B cell (primary cell): ENCODE results near the gene GON4L. TPM values are rescaled to one million over a fixed set of nuclear protein-coding genes. Genes with fewer than 3 reads are reported as not detected.

Experiments
- ATAC-seq: fragments of 200-7000 bp; cut with Tn5 transposase; one replicate; pipeline ENCODE4 v1.10.0; 2021; ENCODE audit warnings: low read depth, mild to moderate bottlenecking, moderate number of reproducible peaks, moderate library complexity
- CTCF ChIA-PET: fragments of 350-600 bp; sonication (Branson Sonifier 250); formaldehyde crosslinking; loops from one replicate; lab custom pipeline; 2021; ENCODE audit warnings: antibody characterized with exemption, inconsistent platforms; lab: Charles Lee
- POLR2A ChIA-PET: fragments of 350-600 bp; sonication (Branson Sonifier 250); formaldehyde crosslinking; loops from one replicate; lab custom pipeline; 2021; ENCODE audit warnings: antibody characterized with exemption; lab: Charles Lee
- DNase-seq: peaks from one replicate; pipeline ENCODE4 v3.0.0; 2013
- H2AFZ ChIP-seq: 2 replicates; pipeline ENCODE4 v1.6.1; 2012; ENCODE audit warnings: mild to moderate bottlenecking, low read depth, low read length; ENCODE audit not compliant: insufficient read depth, poor library complexity, severe bottlenecking
- H3K27ac ChIP-seq, 2 donors: 1 replicate in 1 of 2; 2 replicates in 1 of 2; pipeline ENCODE4 v1.5.1; 2012 to 2013; ENCODE audit warnings: low read length in 2 of 2, mild to moderate bottlenecking in 2 of 2, moderate library complexity in 1 of 2
- H3K27me3 ChIP-seq, 4 experiments: fragments of 200-600 bp in 1 of 4; sonication (generic) in 1 of 4; replicated peaks in 1 of 4; 1 replicate in 2 of 4; 2 replicates in 2 of 4; pipeline versions ENCODE4 v1.6.1 to v1.7.0; 2013 to 2016; ENCODE audit warnings: low read length in 3 of 4, mild to moderate bottlenecking in 2 of 4, mixed read lengths in 1 of 4, moderate library complexity in 1 of 4; ENCODE audit not compliant: insufficient read depth in 4 of 4, control insufficient read depth in 3 of 4; ENCODE audit errors: control extremely low read depth in 1 of 4
- H3K36me3 ChIP-seq, 2 experiments: replicated peaks in 1 of 2; 1 replicate in 1 of 2; 2 replicates in 1 of 2; pipeline versions ENCODE4 v1.6.1 to v1.7.1; 2013; ENCODE audit warnings: low read length in 1 of 2; ENCODE audit not compliant: insufficient read depth in 2 of 2, control insufficient read depth in 1 of 2; ENCODE audit errors: control extremely low read depth in 1 of 2, extremely low read depth in 1 of 2
- H3K4me1 ChIP-seq, 2 donors: fragments of 200-600 bp in 1 of 2; sonication (generic) in 1 of 2; 1 replicate in 1 of 2; 2 replicates in 1 of 2; pipeline versions ENCODE4 v1.5.1 to v1.6.1; 2013 to 2017; ENCODE audit warnings: low read length in 2 of 2; ENCODE audit not compliant: control insufficient read depth in 2 of 2, insufficient read depth in 2 of 2
- H3K4me2 ChIP-seq: replicated peaks from 2 replicates; pipeline ENCODE3; 2012; ENCODE audit warnings: mild to moderate bottlenecking, low read depth, low read length; ENCODE audit not compliant: poor library complexity, severe bottlenecking
- H3K4me3 ChIP-seq, 5 experiments: fragments of 200-600 bp in 1 of 5; sonication (generic) in 1 of 5; 1 replicate in 3 of 5; 2 replicates in 2 of 5; pipeline versions ENCODE4 v1.5.1 to v1.7.0; 2011 to 2016; ENCODE audit warnings: low read length in 4 of 5, mild to moderate bottlenecking in 4 of 5, low read depth in 2 of 5, control low read depth in 1 of 5, moderate library complexity in 1 of 5; ENCODE audit not compliant: insufficient read depth in 1 of 5; ENCODE audit errors: control extremely low read depth in 1 of 5, extremely low read depth in 1 of 5
- H3K79me2 ChIP-seq: fragments of 200-600 bp; sonication (generic); one replicate; pipeline ENCODE4 v1.6.0; 2016; ENCODE audit warnings: low read length; ENCODE audit not compliant: control insufficient read depth, insufficient read depth
- H3K9ac ChIP-seq: fragments of 200-600 bp; sonication (generic); 2 replicates; pipeline ENCODE4 v1.6.1; 2017; ENCODE audit warnings: mild to moderate bottlenecking, low read length, moderate library complexity
- H3K9me3 ChIP-seq, 3 donors: one replicate each; pipeline versions ENCODE4 v1.6.1 to v1.7.1; 2013; ENCODE audit warnings: low read length in 2 of 3; ENCODE audit not compliant: control insufficient read depth in 2 of 3, insufficient read depth in 1 of 3; ENCODE audit errors: control extremely low read depth in 1 of 3
- H4K20me1 ChIP-seq: 2 replicates; pipeline ENCODE4 v1.6.0; 2012; ENCODE audit warnings: mild to moderate bottlenecking, low read length; ENCODE audit not compliant: insufficient read depth, control insufficient read depth, poor library complexity, severe bottlenecking
- H3K27ac Mint-ChIP-seq: one replicate; pipeline ENCODE4 v1.8.0; 2021; ENCODE audit warnings: mixed read lengths
- H3K27me3 Mint-ChIP-seq: one replicate; pipeline ENCODE4 v1.8.0; 2021; ENCODE audit warnings: mixed read lengths
- H3K4me1 Mint-ChIP-seq: one replicate; pipeline ENCODE4 v1.8.0; 2021; ENCODE audit warnings: mixed read lengths
- H3K4me3 Mint-ChIP-seq: one replicate; pipeline ENCODE4 v1.8.0; 2021; ENCODE audit warnings: mixed read lengths
- H3K9me3 Mint-ChIP-seq: one replicate; pipeline ENCODE4 v1.8.0; 2022; ENCODE audit warnings: mixed read lengths; ENCODE audit not compliant: insufficient read depth
- CTCF ChIP-seq: fragments of 200-600 bp; IDR thresholded peaks from one replicate; pipeline ENCODE4 v1.8.0; 2022; ENCODE audit warnings: antibody characterized with exemption, mild to moderate bottlenecking
- EZH2 ChIP-seq: IDR thresholded peaks from 2 replicates; pipeline ENCODE4 v1.6.1; 2012; ENCODE audit warnings: borderline replicate concordance, low read depth, mild to moderate bottlenecking, moderate library complexity, low read length; ENCODE audit not compliant: insufficient read depth, poor library complexity, severe bottlenecking
- WGBS: methylation state at CpG from one replicate; pipeline ENCODE4 v1.1.5; 2013; ENCODE audit warnings: missing lambda C conversion rate; ENCODE audit not compliant: insufficient coverage; 5-methylcytosine and 5-hydroxymethylcytosine counted together
- intact Hi-C: fragments of 100-400 bp; cut with micrococcal nuclease; formaldehyde crosslinking; loops from one replicate; pipeline ENCODE4 v1.10.0; 2022
- polyA minus RNA-seq: library from RNA; depleted of rRNA, polyadenylated mRNA; stranded (reverse); fragments of >200 nt; gene quantifications from 2 replicates; pipeline ENCODE4 v1.2.3, GENCODE V29; 2012
- polyA plus RNA-seq: library from polyadenylated mRNA; depleted of rRNA; stranded (reverse); fragments of >200 nt; gene quantifications from 2 replicates; pipeline ENCODE4 v1.2.3, GENCODE V29; 2012
- total RNA-seq, 2 donors: library from RNA; stranded (reverse); fragments of 120-200 nt in 1 of 2; gene quantifications; 1 replicate in 1 of 2; 2 replicates in 1 of 2; pipeline versions ENCODE4 v1.2.3 to v1.2.4, GENCODE V29; 2013 to 2022

GON4L gene
- total RNA-seq (127 TPM in 2 replicates), polyA plus RNA-seq (54.4 and 57.7 TPM in 2 replicates), polyA minus RNA-seq (41.3 and 55.2 TPM in 2 replicates)
- 65.4 TPM for total RNA-seq (2013)

DNA sequence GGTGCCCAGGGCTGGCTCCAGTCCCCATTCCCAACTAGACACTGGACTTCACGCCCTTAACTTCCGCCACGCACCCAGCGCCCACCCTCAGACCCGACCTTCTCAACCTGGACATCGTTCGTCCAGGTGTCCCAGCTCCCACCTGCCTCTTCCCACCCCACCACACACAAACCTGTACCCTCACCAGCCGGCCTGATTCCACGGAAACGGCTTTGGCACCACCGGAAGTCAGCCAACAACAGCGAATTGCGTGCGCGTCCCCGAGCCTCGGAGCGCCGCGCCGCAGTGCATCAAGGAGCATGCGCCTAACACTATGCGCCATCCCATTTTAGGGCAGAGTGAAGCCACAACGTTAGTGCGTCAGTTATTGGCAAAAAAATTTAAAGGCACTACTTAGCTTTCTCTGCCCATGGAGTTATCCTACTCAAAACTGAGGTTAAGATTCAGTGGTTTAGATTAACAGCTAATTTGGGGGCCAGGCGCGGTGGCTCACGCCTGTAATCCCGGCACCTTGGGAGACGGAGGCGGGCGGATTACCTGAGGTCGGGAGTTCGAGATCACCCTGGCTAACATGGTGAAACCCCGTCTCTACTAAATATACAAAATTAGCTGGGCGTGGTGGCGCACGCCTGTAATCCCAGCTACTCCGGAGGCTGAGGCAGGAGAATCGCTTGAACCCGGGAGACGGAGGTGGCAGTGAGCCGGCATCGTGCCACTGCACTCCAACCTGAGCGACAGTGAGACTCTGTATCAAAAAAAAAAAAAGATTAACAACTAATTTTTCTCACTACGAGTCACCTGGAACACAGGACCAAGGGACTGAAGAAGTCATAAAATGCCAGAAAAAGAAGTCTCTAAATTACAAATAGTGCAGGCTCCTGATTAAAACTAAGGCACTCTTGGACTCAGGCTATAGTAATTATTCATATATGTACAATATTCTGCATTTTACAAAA lies at the start of gene GON4L:
GON4L (minus strand) TSS at position 240 of the 956 bp plus-strand sequence. CDS start 3,434 bp downstream, outside the sequence.
- ATAC-seq (peak; percentile 55), DNase-seq (peak; percentile 93)
- Mint-ChIP-seq H3K4me1 (peaks cover 34% of the 10 kb centered on the region), H3K4me3 (peak within 1 kb of the TSS; percentile 98), H3K27ac (peak within 1 kb of the TSS; percentile 97), H3K27me3 (peaks cover 7% of the 10 kb centered on the region), H3K9me3 (no peaks in the 10 kb centered on the region)
- Histone ChIP-seq H3K27ac (peak within 1 kb of the TSS; percentile 74 to 90), H3K9me3 (no peaks in the 10 kb centered on the region), H3K36me3 (peaks cover 2 to 24% of the 10 kb centered on the region in 2 experiments), H3K79me2 (peaks cover 45% of the 10 kb centered on the region), H3K4me1 (peaks cover 12 to 40% of the 10 kb centered on the region in 2 donors), H4K20me1 (peaks cover 6% of the 10 kb centered on the region), H3K4me2 (peak within 1 kb of the TSS; percentile 96), H3K27me3 (peaks cover 0 to 4% (median 2%) of the 10 kb centered on the region in 4 experiments), H2AFZ (peak within 1 kb of the TSS; percentile 100), H3K9ac (peak within 1 kb of the TSS; percentile 93), H3K4me3 (peak within 1 kb of the TSS; percentile 50 to 88 (median 82))
- CTCF ChIA-PET = interaction anchor here (0.6 to 1.4 kb wide), 3 partner anchors 103 to 644 kb away, joined by 3 read pairs; no protein-coding TSS in a partner anchor
- 20% methylated on average over 42 of the region's 46 CpGs for WGBS
- TF ChIP-seq CTCF = no peak
- no peak for TF ChIP-seq EZH2
- intact Hi-C loops = loop anchor here (1.0 to 5.0 kb wide), 9 partner anchors 54 to 1675 kb away; partner anchors contain the start of genes ASH1L, FDPS, KHDC4 and PMF1
- POLR2A ChIA-PET = interaction anchor here (0.5 to 1.7 kb wide), 4 partner anchors 127 to 596 kb away, joined by 3 to 11 read pairs (median 4); partner anchors contain the start of gene SCAMP3
